GM19324 (cell line): ENCODE data around the gene HERC2.

Source experiments
- ATAC-seq: cut with Tn5 transposase; IDR thresholded peaks from one replicate; pipeline ENCODE4 v1.9.1; 2021; ENCODE audit warnings: mild to moderate bottlenecking, moderate library complexity; ENCODE audit not compliant: unreplicated experiment, low FRiP score

Gene HERC2

DNA sequence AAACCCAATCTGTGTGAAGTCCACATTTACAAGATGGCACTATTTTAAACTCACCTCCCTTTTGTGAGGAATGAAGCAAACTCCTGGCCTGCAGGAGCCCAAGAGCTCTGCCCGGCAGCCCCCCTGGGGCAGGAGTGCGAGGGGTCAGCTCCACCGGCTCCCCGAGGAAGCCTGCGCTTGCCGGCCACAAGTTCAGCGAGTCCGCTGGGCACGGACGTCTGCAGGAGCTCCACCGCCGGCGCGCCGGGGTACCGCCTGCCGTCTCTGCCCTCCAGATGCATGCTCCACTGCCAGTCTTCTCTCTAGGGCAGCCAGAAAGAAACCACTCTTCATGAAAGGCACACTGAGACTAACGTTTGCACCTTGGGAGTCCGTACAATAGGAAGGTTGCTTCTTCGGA lies 240.4 kb downstream of the HERC2 start:
- no peak for ATAC-seq

DNA sequence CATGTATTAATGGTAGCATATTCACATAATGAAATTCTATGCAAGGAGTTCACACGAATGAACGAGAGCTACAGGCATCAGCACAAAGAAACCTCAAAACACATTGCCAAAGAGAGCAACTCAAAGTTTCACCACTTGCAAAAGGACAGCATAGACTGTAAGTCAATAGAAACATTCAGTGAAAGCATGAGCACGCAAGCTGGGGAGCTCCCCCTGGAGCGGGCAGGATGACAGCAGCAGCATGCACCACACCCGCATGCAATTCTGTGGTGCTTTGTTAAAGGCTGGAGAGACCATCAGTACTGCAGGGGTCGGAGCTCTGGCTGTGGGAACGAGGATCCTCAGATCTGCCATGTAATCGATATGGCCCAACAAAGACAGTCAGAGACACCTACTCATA lies 241.6 kb downstream of the HERC2 start:
- no peak for ATAC-seq

- ATAC-seq, result no peak
Observed at GRCh38 chr15:28079313-28079969, 242.5 kb downstream of the HERC2 start.

GRCh38 chr15:28078191-28078719 lies 243.7 kb downstream of the HERC2 start:
- ATAC-seq, result no peak

- no peak for ATAC-seq
Observed at GRCh38 chr15:28075573-28075972, 246.4 kb downstream of the HERC2 start.

- no peak for ATAC-seq
Observed at GRCh38 chr15:28068930-28069329, 253.0 kb downstream of the HERC2 start.

DNA sequence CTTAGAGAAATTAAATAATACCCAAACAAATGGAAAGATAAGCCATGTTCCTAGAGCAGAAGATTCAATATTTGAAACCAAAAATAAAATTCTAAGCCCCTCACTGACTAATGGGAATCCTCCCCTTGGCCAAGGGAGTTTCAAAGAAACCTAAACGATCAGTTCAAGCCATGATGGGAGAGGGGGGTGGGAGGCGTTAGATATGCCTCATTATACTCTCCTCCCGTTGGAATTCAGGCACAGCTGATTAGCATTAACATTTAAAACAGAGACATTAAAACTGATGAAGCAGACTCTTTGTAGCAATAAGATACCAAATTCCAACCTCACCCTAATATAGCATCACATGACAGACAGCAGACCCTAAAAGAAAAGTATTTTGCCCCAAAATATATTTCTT lies 255.7 kb downstream of the HERC2 start:
- no peak for ATAC-seq
